ENCODE results near the gene ZNF106. TPM values are rescaled to one million over a fixed set of nuclear protein-coding genes. Genes with fewer than 3 reads are reported as not detected.

The ZNF106 gene
- total RNA-seq, 1 donor from 2014 or later, result 680 TPM

DNA sequence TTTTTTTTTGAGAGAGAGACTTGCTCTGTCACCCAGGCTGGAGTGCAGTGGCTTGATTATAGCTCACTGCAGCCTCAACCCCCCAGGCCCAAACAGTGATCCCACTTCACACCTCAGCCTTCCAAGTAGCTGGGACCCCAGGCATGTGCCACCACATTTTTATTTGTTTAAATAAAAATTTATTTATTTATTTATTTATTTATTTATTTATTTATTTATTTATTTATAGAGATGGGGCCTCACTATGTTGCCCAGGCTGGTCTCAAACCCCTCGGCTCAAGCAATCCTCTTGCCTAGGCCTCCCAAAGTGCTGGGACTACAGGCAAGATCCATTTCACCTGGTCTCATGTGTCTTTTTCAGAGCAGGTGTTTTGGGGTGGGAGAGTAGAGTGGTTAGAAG is 116.1 kb downstream of the ZNF106 start:
- H3K4me3 ChIP-seq, result no peak overlapping the region
- peaks cover 10% of the 10 kb centered on the region for H3K4me1 ChIP-seq
- no peak overlapping the region for H3K27ac ChIP-seq (replicated peaks)
- intact Hi-C loops (cut with micrococcal nuclease), result no loop called here
- H3K36me3 ChIP-seq, result no peaks in the 10 kb centered on the region
- no peak for TF ChIP-seq CTCF (IDR thresholded peaks at IDR 0.05; ENCODE audit: borderline replicate concordance)
- H3K27me3 ChIP-seq (ENCODE audit: low read depth), result no peaks in the 10 kb centered on the region
- peaks cover 4% of the 10 kb centered on the region for H3K9me3 ChIP-seq (replicated peaks)
- no peak for DNase-seq

DNA sequence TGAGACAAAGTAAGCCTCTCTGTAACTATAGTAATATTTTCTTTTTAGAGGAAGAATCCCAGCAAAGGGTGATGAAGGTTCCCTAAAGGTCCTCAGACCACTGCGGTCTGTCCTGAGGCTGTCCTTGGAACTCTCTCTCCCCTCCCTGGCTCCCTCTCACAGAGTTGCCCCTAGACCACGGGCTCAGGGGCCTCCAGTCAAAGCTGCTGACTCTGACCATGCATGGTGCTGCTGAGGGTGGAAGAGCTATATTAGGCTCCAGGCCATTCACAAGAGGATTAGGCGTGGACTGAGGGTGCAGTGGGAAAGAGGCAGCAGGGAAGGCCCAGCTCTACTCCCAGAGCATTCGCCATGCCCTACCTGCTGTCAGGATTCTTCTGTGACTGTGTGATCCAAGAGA is 117.0 kb downstream of the ZNF106 start:
- Histone ChIP-seq H3K27me3 (ENCODE audit: low read depth) (no peaks in the 10 kb centered on the region), H3K4me1 (peaks cover 10% of the 10 kb centered on the region), H3K36me3 (no peaks in the 10 kb centered on the region), H3K27ac (replicated peaks) (no peak overlapping the region), H3K9me3 (replicated peaks) (peaks cover 4% of the 10 kb centered on the region), H3K4me3 (no peak overlapping the region)
- no peak for DNase-seq
- intact Hi-C loops (cut with micrococcal nuclease), result no loop called here
- no peak for TF ChIP-seq CTCF (IDR thresholded peaks at IDR 0.05; ENCODE audit: borderline replicate concordance)

DNA sequence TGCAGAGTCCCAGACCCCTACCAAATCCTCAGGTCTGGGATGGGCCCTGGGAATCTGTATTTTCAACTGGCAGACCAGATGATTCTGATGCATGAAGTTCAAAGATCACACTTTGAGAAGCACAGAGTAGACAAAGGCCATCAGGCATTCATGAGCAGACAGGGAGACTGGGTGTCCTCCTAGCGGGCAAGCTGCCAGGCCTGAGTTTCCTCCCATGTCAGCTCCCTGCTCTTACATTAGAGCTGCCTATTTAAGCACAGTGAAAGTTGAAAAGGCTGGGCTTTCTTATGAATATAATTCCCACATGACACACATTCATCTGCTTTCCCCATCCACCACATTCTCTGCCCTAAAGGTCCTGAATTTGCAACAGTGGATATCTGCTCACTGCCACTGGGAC is 117.7 kb downstream of the ZNF106 start:
- H3K9me3 ChIP-seq (replicated peaks), result peaks cover 4% of the 10 kb centered on the region
- no peaks in the 10 kb centered on the region for H3K36me3 ChIP-seq
- H3K27me3 ChIP-seq (ENCODE audit: low read depth), result no peaks in the 10 kb centered on the region
- no peak overlapping the region for H3K4me3 ChIP-seq
- peak; percentile 72 for DNase-seq
- TF ChIP-seq CTCF (IDR thresholded peaks at IDR 0.05; ENCODE audit: borderline replicate concordance), result no peak
- intact Hi-C loops (cut with micrococcal nuclease), result no loop called here
- H3K4me1 ChIP-seq, result peaks cover 10% of the 10 kb centered on the region
- H3K27ac ChIP-seq (replicated peaks), result no peak overlapping the region

- Histone ChIP-seq H3K9me3 (replicated peaks) (peaks cover 4% of the 10 kb centered on the region), H3K4me3 (no peak overlapping the region), H3K4me1 (peaks cover 10% of the 10 kb centered on the region), H3K36me3 (no peaks in the 10 kb centered on the region), H3K27me3 (ENCODE audit: low read depth) (no peaks in the 10 kb centered on the region), H3K27ac (replicated peaks) (no peak overlapping the region)
- no peak for DNase-seq
- intact Hi-C loops (cut with micrococcal nuclease), result no loop called here
- no peak for TF ChIP-seq CTCF (IDR thresholded peaks at IDR 0.05; ENCODE audit: borderline replicate concordance)
Observed at GRCh38 chr15:42371096-42371495, 119.8 kb downstream of the ZNF106 start.

DNA sequence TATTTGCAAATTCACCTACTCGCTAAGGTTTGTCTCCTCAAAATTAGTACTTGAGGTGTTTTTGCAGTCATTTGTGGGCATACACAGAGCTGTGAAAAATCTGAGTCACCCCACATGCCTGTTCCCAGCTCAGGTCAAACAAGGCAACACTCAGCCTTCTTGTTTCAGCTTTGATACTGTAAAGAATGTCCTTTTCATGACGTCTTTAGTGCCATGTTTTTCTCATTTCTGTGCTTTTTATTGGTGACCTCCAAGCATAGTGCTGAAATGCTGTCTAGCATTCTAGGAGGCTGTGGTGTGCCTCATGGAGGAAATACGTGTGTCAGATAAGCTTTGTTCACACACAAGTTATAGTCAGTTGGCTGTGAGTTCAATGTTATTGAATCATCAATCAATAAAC is 122.8 kb downstream of the ZNF106 start:
- DNase-seq, result no peak
- intact Hi-C loops (cut with micrococcal nuclease), result no loop called here
- Histone ChIP-seq H3K4me3 (no peak overlapping the region), H3K36me3 (no peaks in the 10 kb centered on the region), H3K27me3 (ENCODE audit: low read depth) (no peaks in the 10 kb centered on the region), H3K4me1 (peaks cover 9% of the 10 kb centered on the region), H3K9me3 (replicated peaks) (peaks cover 4% of the 10 kb centered on the region), H3K27ac (replicated peaks) (no peak overlapping the region)
- no peak for TF ChIP-seq CTCF (IDR thresholded peaks at IDR 0.05; ENCODE audit: borderline replicate concordance)

DNA sequence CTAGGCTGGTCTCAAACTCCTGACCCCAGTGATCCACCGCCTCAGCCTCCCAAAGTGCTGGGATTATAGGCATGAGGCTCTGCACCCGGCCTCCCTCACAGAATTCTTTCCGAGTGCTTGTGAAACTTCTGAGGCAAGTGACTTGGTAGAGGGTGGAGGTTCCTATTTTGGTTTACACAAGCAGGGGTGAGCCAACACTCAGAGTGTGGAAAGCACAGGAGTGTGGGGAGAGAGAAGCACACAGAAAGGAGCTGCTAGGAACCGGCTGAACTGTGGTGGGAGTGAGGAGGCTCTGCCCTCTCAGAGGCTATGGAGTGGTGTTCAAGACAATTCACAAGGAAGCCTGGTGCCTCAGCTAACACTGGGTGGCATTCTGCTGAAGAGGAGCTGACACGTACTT is 123.9 kb downstream of the ZNF106 start:
- peaks cover 7% of the 10 kb centered on the region for H3K4me1 ChIP-seq

More for the DNA sequence above, 123.9 kb downstream of the ZNF106 start:
- no peak for TF ChIP-seq CTCF (IDR thresholded peaks at IDR 0.05; ENCODE audit: borderline replicate concordance)
- H3K36me3 ChIP-seq, result no peaks in the 10 kb centered on the region
- H3K27ac ChIP-seq (replicated peaks), result no peak overlapping the region
- H3K27me3 ChIP-seq (ENCODE audit: low read depth), result no peaks in the 10 kb centered on the region
- H3K4me3 ChIP-seq, result no peak overlapping the region
- no peak for DNase-seq
- intact Hi-C loops (cut with micrococcal nuclease), result no loop called here
- peaks cover 4% of the 10 kb centered on the region for H3K9me3 ChIP-seq (replicated peaks)

All from left ventricle myocardium inferior (tissue), 1 donor.